GM12874 (cell line): ENCODE measurements around the gene PRKAG2.

Experiments
- CTCF ChIP-seq: IDR thresholded peaks from 2 replicates; pipeline ENCODE4 v1.5.1; 2011; ENCODE audit warnings: low read depth, mild to moderate bottlenecking, control low read depth, low read length, moderate library complexity; ENCODE audit not compliant: insufficient read depth

Gene PRKAG2

DNA sequence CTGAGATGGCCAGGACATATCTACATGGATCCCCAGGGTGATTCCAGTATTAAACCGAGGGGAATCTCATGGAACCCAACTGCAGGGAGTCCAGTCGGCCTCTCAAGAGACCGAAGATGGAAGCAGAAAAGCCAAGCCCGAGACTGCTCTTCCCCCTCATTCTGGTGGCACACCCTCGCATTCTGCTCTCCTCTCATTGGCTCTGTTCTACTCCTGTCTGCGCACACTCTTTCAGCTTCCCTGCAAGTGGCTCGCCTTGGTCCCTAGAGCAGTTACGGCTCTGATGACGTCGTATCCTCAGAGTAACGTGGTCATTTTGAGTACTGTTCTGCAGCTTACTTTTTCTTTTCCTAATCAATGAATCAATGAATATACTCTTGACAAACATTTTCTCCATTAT lies 284.6 kb downstream of the PRKAG2 start:
- TF ChIP-seq CTCF = no peak

- no peak for TF ChIP-seq CTCF
Measured at GRCh38 chr7:151591866-151592265, 285.0 kb downstream of the PRKAG2 start.

GRCh38 chr7:151590850-151591771 lies 285.8 kb downstream of the PRKAG2 start:
- TF ChIP-seq CTCF = no peak

DNA sequence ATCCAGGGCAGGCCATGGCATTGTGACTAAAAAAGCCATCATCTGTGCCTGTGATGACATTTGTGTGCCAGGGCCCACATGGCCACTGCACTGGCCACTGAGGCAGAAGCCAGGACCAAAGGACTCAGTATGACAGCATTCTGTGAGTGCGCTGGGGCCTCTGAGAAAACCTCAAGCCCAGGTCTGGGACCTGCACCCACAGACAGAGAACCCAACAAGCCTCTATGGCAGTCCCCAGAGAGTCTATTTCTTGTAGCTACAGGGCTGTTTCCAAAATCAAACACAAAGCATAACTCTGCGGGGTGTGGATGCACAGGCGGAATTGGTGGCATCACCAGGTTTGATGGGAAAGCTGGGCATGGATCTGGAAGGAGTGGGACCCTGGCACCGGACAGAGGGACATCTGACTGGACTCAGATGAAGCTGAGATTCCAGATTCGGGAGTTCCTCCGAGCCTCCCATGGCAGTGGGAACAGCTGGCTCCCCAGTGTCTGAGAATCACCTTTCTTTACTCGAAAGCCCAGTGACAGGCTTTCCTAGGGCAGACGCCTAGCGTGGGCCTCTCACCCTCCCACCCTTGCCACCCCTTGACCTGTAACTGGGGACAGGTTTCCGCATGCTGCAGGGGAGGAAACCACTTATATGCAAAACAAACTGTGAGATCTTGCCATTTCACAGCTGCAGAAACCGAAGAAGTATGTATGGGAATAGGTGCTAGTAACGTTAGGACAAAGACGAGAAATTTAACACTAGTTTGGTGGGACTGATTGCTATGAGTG lies 286.7 kb downstream of the PRKAG2 start:
- no peak for TF ChIP-seq CTCF

DNA sequence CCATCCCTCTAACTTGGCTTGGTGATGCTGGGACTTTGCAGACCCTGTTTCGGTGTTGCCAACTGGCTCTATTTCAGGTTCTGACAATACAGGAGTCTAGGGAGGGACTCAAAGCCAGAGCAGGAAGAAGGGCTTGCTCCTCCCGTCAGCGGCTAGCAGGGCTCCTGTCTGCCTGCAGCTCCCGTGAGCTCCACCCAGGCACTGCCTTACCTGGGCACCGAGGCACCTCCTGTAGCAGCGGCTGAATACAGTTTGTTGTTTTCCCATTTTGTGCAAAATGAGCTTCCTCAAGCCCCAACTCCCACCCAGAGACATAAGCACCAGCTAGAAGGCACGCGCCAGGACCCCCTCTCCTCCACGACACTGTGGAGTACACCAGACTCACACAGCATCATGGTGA lies 287.9 kb downstream of the PRKAG2 start:
- no peak for TF ChIP-seq CTCF

DNA sequence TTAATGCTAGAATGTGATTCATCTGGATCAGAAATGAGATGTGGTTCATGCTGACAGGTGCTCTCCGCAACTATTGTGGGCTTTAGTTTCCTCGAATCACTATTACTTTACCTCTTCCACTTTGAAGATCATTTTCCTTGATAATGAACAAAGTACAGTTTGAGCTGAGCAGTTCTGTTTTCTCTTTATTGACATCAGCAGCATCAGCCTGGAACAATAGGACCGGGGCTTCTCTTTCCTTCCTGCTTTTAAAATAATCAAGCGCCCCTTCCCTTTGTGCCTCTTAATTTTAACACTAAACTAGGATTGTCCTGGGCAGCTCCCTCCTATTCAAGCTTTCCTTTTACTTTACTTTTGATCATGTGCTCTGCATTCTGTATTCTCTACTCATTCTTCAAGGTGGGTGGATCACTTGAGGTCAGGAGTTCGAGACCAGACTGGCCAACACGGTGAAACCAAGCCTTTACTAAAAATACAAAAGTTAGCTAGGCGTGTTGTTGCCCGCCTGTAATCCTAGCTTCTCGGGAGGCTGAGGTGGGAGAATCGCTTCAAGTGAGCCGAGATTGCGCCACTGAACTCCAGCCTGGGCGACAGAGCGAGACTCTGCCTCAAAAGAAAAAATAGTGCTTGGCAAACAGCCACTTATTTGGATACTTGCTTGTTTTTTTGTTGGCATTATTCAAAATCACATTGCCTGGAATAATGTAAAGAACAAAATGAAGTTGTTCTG lies 290.2 kb downstream of the PRKAG2 start:
- TF ChIP-seq CTCF = no peak

- TF ChIP-seq CTCF = no peak
Measured at GRCh38 chr7:151585744-151586393, 291.0 kb downstream of the PRKAG2 start.
